HFF-Myc (cell line): Measurements from ENCODE around the gene PCDHGC3.

Experiments
- DNase-seq: peaks from one replicate; pipeline ENCODE4 v3.0.0-alpha.2; 2011; ENCODE audit warnings: low read depth; ENCODE audit errors: extremely low read depth
- H3K4me3 ChIP-seq: replicated peaks from 2 replicates; pipeline ENCODE4 v1.5.1; 2011; ENCODE audit warnings: low read depth, mild to moderate bottlenecking, control low read depth, low read length
- TF ChIP-seq, protein P1 (sequence below): IDR thresholded peaks from 2 replicates; pipeline ENCODE4 v1.5.1; 2012; ENCODE audit warnings: mild to moderate bottlenecking, low read depth, low read length, control low read depth; ENCODE audit errors: missing control alignments

PCDHGC3 gene

GRCh38 chr5:141495453-141495811 lies 19.7 kb downstream of the PCDHGC3 start:
- no peak overlapping the region for H3K4me3 ChIP-seq
- DNase-seq: no peak

DNA sequence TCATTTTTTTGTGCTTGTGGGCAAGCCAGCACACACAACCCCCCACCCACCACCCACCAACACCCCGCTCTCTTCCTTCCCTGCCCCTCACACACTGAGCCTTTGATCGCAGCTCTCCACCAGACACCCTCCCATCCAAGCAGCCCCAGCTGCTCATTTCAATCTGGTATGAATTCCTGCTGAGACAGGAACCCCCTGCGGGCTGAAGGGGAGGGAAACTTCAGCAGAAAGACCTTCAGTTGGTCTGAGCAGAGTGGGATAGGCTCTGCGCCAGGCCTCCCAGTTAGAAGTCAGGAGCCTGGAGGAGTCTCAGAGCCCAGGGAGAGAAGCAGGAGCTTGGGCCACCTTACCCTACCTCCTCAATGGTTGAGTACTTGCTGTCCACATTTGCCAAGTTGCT lies 20.3 kb downstream of the PCDHGC3 start:
- no peak overlapping the region for H3K4me3 ChIP-seq
- no peak for DNase-seq
- TF ChIP-seq, protein P1, sequence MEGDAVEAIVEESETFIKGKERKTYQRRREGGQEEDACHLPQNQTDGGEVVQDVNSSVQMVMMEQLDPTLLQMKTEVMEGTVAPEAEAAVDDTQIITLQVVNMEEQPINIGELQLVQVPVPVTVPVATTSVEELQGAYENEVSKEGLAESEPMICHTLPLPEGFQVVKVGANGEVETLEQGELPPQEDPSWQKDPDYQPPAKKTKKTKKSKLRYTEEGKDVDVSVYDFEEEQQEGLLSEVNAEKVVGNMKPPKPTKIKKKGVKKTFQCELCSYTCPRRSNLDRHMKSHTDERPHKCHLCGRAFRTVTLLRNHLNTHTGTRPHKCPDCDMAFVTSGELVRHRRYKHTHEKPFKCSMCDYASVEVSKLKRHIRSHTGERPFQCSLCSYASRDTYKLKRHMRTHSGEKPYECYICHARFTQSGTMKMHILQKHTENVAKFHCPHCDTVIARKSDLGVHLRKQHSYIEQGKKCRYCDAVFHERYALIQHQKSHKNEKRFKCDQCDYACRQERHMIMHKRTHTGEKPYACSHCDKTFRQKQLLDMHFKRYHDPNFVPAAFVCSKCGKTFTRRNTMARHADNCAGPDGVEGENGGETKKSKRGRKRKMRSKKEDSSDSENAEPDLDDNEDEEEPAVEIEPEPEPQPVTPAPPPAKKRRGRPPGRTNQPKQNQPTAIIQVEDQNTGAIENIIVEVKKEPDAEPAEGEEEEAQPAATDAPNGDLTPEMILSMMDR: no peak

More at GRCh38 chr5:141495453-141495811, 19.7 kb downstream of the PCDHGC3 start:
- TF ChIP-seq, protein P1: no peak

- H3K4me3 ChIP-seq: no peak overlapping the region
- no peak for DNase-seq
- TF ChIP-seq, protein P1: no peak
Measured at GRCh38 chr5:141501761-141502160, 26.0 kb downstream of the PCDHGC3 start.

DNA sequence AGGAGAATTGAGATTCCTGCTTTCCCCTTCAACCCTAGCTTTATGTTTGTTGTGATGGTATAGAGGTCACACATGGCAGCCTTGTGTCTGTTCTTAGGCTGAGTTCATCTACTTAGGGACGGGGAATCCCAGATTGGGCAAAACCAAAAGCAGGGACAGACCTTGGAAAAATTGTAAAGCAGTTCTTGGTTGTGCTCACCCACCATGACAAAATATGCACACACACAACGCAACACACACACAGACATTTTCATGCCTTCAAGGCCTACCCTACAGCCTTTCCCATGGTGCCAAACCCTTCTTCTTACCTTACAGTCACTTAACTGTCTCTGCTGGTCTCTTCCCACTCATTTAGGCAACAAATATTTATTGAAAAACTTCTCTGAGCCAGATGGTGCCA lies 27.9 kb downstream of the PCDHGC3 start:
- no peak overlapping the region for H3K4me3 ChIP-seq
- DNase-seq: no peak
- TF ChIP-seq, protein P1: no peak

- TF ChIP-seq, protein P1: no peak
- no peak for DNase-seq
- H3K4me3 ChIP-seq: no peak overlapping the region
Measured at GRCh38 chr5:141504216-141504615, 28.4 kb downstream of the PCDHGC3 start.

DNA sequence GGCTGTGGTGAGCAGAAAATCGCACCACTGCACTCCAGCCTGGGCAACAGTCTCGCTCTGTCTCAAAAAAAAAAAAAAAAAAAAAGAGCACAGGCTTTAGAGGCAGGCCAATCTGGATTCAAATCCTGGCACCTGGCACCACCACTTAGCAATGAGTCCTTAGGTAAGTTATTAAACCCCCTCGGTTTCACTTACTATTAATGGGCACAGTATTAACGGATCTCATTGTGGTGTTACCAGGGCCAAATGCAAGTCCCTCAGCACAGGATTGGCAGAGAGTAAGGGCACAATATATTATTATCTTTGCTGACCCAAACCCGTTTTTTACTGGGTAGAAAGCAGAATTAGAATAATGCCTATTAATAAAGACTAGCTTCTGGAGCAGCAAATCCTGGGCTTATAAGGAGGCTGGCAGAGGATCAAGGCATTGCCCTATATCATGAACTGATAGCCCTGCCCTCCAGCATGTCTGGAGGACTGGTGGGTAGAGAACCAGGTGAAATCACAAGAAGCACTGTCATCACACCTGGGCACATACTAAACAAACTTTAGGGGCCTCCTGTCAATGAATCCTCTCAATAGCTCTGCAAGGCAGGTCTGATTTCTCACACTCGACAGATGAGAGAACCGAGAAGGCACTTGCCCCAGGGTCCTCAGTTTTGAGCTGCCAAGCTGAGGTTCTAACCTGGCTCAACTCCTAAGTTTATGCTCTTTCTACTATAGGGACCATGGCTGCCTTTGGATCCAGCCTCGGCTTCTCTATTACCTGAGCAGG lies 30.8 kb downstream of the PCDHGC3 start:
- no peak for DNase-seq

More for the DNA sequence above, 30.8 kb downstream of the PCDHGC3 start:
- H3K4me3 ChIP-seq: no peak overlapping the region
- TF ChIP-seq, protein P1: no peak
